Neutrophil (primary cell): ENCODE results near the gene ITGA11.

ENCODE experiments used
- H3K27ac ChIP-seq: fragments of 200-600 bp; sonication (generic); 2 replicates; pipeline ENCODE4 v1.5.1; 2016; ENCODE audit warnings: mild to moderate bottlenecking, moderate library complexity
- H3K27me3 ChIP-seq: fragments of 200-600 bp; sonication (generic); 2 replicates; pipeline ENCODE4 v1.6.0; 2016; ENCODE audit warnings: mild to moderate bottlenecking
- H3K36me3 ChIP-seq: fragments of 200-600 bp; sonication (generic); 2 replicates; pipeline ENCODE4 v1.5.1; 2017
- H3K4me1 ChIP-seq, 2 experiments: fragments of 200-600 bp in 1 of 2; sonication (generic) in 1 of 2; 1 replicate in 1 of 2; 2 replicates in 1 of 2; pipeline versions ENCODE4 v1.5.1 to v1.6.1; 2013 to 2016; ENCODE audit warnings: low read depth in 1 of 2, low read length in 1 of 2, mild to moderate bottlenecking in 1 of 2, moderate library complexity in 1 of 2; ENCODE audit not compliant: control insufficient read depth in 1 of 2, insufficient read depth in 1 of 2
- H3K4me3 ChIP-seq, 2 experiments: fragments of 200-600 bp in 1 of 2; sonication (generic) in 1 of 2; 1 replicate in 1 of 2; 2 replicates in 1 of 2; pipeline ENCODE4 v1.5.1; 2013 to 2016; ENCODE audit warnings: low read depth in 1 of 2, low read length in 1 of 2, mild to moderate bottlenecking in 1 of 2, moderate library complexity in 1 of 2
- H3K9me3 ChIP-seq: fragments of 200-600 bp; sonication (generic); 2 replicates; pipeline ENCODE4 v1.5.1; 2016
- TF ChIP-seq, protein P1 (sequence below): fragments of 200-600 bp; sonication (generic); IDR thresholded peaks from 2 replicates; pipeline ENCODE4 v1.5.1; 2016; ENCODE audit warnings: antibody characterized with exemption

ITGA11 gene

GRCh38 chr15:68302729-68303128 is 129.2 kb downstream of the ITGA11 start:
- H3K27me3 ChIP-seq, result peaks cover 5% of the 10 kb centered on the region
- no peak overlapping the region for H3K27ac ChIP-seq
- TF ChIP-seq, protein P1, sequence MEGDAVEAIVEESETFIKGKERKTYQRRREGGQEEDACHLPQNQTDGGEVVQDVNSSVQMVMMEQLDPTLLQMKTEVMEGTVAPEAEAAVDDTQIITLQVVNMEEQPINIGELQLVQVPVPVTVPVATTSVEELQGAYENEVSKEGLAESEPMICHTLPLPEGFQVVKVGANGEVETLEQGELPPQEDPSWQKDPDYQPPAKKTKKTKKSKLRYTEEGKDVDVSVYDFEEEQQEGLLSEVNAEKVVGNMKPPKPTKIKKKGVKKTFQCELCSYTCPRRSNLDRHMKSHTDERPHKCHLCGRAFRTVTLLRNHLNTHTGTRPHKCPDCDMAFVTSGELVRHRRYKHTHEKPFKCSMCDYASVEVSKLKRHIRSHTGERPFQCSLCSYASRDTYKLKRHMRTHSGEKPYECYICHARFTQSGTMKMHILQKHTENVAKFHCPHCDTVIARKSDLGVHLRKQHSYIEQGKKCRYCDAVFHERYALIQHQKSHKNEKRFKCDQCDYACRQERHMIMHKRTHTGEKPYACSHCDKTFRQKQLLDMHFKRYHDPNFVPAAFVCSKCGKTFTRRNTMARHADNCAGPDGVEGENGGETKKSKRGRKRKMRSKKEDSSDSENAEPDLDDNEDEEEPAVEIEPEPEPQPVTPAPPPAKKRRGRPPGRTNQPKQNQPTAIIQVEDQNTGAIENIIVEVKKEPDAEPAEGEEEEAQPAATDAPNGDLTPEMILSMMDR, result no peak
- H3K4me1 ChIP-seq, result peaks cover 16 to 18% of the 10 kb centered on the region in 2 experiments
- no peaks in the 10 kb centered on the region for H3K9me3 ChIP-seq
- no peaks in the 10 kb centered on the region for H3K36me3 ChIP-seq
- no peak overlapping the region for H3K4me3 ChIP-seq

DNA sequence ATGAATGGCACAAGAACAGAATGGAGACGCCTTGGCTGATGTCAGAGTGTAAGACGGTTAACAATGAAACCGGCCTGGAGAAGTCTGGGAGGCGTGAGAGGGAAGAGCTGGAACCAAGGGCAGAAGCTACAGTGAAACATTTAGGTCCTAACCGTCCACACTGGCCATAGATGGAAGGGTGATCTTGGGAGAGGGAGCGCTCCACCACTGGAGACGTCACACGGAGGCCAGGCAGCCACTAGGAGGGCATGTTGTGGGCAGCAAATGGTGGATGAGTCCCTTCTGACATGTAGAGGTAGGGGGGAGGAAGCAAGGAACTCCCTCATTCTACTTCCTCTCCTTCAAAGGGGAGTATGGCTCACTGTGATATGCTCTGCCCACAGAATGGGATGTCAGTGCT is 130.7 kb downstream of the ITGA11 start:
- Histone ChIP-seq H3K4me3 (no peak overlapping the region), H3K4me1 (peaks cover 10 to 14% of the 10 kb centered on the region in 2 experiments), H3K27ac (no peak overlapping the region), H3K9me3 (no peaks in the 10 kb centered on the region), H3K27me3 (no peaks in the 10 kb centered on the region), H3K36me3 (no peaks in the 10 kb centered on the region)
- TF ChIP-seq, protein P1, result no peak

- TF ChIP-seq, protein P1, result no peak
- Histone ChIP-seq H3K4me1 (peaks cover 10 to 14% of the 10 kb centered on the region in 2 experiments), H3K36me3 (no peaks in the 10 kb centered on the region), H3K27me3 (no peaks in the 10 kb centered on the region), H3K4me3 (no peak overlapping the region), H3K27ac (peak overlapping the region; percentile 61), H3K9me3 (no peaks in the 10 kb centered on the region)
These were observed 131.6 kb downstream of the ITGA11 start for GRCh38 chr15:68300115-68300940.

- H3K4me3 ChIP-seq, result peak overlapping the region in 1 of 2 experiments; percentile 37
- TF ChIP-seq, protein P1, result no peak
- H3K9me3 ChIP-seq, result no peaks in the 10 kb centered on the region
- H3K36me3 ChIP-seq, result no peaks in the 10 kb centered on the region
- no peaks in the 10 kb centered on the region for H3K27me3 ChIP-seq
- peaks cover 10 to 14% of the 10 kb centered on the region in 2 experiments for H3K4me1 ChIP-seq
- peak overlapping the region; percentile 61 for H3K27ac ChIP-seq
These were observed 132.5 kb downstream of the ITGA11 start for GRCh38 chr15:68299436-68299835.

DNA sequence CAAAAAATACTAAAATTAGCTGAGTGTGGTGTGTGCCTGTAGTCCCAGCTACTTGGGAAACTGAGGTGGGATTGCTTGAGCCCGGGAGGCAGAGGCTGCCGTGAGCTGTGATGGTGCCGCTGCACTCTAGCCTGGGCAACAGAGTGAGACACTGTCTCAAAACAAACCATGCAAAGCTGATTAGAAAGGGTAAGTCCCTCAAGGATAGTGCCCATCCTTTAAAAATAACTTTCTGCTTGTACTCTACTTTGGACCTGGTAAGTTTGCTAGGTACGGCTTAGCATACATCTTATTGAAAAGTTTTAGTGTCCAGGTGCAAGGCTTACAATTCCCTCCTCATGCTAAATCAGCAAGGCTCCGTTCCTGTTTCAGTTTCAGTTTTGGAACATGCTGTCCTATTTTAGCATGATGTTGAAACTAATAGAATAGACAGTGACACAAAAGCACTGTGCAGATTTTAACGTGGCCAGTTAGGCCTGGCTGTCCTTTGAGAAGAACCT is 133.0 kb downstream of the ITGA11 start:
- H3K36me3 ChIP-seq, result no peaks in the 10 kb centered on the region
- peaks cover 10 to 14% of the 10 kb centered on the region in 2 experiments for H3K4me1 ChIP-seq
- no peaks in the 10 kb centered on the region for H3K9me3 ChIP-seq
- H3K27ac ChIP-seq, result peak overlapping the region; percentile 61
- H3K27me3 ChIP-seq, result no peaks in the 10 kb centered on the region
- H3K4me3 ChIP-seq, result peak overlapping the region in 1 of 2 experiments; percentile 37
- TF ChIP-seq, protein P1, result no peak
